B cell (primary cell): ENCODE results near the gene LCN9. TPM values are rescaled to one million over a fixed set of nuclear protein-coding genes. Genes with fewer than 3 reads are reported as not detected.

ENCODE experiments used
- ATAC-seq: fragments of 200-7000 bp; cut with Tn5 transposase; one replicate; pipeline ENCODE4 v1.10.0; 2021; ENCODE audit warnings: low read depth, mild to moderate bottlenecking, moderate number of reproducible peaks, moderate library complexity
- CTCF ChIA-PET: fragments of 350-600 bp; sonication (Branson Sonifier 250); formaldehyde crosslinking; loops from one replicate; lab custom pipeline; 2021; ENCODE audit warnings: antibody characterized with exemption, inconsistent platforms; lab: Charles Lee
- POLR2A ChIA-PET: fragments of 350-600 bp; sonication (Branson Sonifier 250); formaldehyde crosslinking; loops from one replicate; lab custom pipeline; 2021; ENCODE audit warnings: antibody characterized with exemption; lab: Charles Lee
- DNase-seq: peaks from one replicate; pipeline ENCODE4 v3.0.0; 2013
- H2AFZ ChIP-seq: 2 replicates; pipeline ENCODE4 v1.6.1; 2012; ENCODE audit warnings: mild to moderate bottlenecking, low read depth, low read length; ENCODE audit not compliant: insufficient read depth, poor library complexity, severe bottlenecking
- H3K27ac ChIP-seq, 2 donors: 1 replicate in 1 of 2; 2 replicates in 1 of 2; pipeline ENCODE4 v1.5.1; 2012 to 2013; ENCODE audit warnings: low read length in 2 of 2, mild to moderate bottlenecking in 2 of 2, moderate library complexity in 1 of 2
- H3K27me3 ChIP-seq, 4 experiments: fragments of 200-600 bp in 1 of 4; sonication (generic) in 1 of 4; replicated peaks in 1 of 4; 1 replicate in 2 of 4; 2 replicates in 2 of 4; pipeline versions ENCODE4 v1.6.1 to v1.7.0; 2013 to 2016; ENCODE audit warnings: low read length in 3 of 4, mild to moderate bottlenecking in 2 of 4, mixed read lengths in 1 of 4, moderate library complexity in 1 of 4; ENCODE audit not compliant: insufficient read depth in 4 of 4, control insufficient read depth in 3 of 4; ENCODE audit errors: control extremely low read depth in 1 of 4
- H3K36me3 ChIP-seq, 2 experiments: replicated peaks in 1 of 2; 1 replicate in 1 of 2; 2 replicates in 1 of 2; pipeline versions ENCODE4 v1.6.1 to v1.7.1; 2013; ENCODE audit warnings: low read length in 1 of 2; ENCODE audit not compliant: insufficient read depth in 2 of 2, control insufficient read depth in 1 of 2; ENCODE audit errors: control extremely low read depth in 1 of 2, extremely low read depth in 1 of 2
- H3K4me1 ChIP-seq, 2 donors: fragments of 200-600 bp in 1 of 2; sonication (generic) in 1 of 2; 1 replicate in 1 of 2; 2 replicates in 1 of 2; pipeline versions ENCODE4 v1.5.1 to v1.6.1; 2013 to 2017; ENCODE audit warnings: low read length in 2 of 2; ENCODE audit not compliant: control insufficient read depth in 2 of 2, insufficient read depth in 2 of 2
- H3K4me2 ChIP-seq: replicated peaks from 2 replicates; pipeline ENCODE3; 2012; ENCODE audit warnings: mild to moderate bottlenecking, low read depth, low read length; ENCODE audit not compliant: poor library complexity, severe bottlenecking
- H3K4me3 ChIP-seq, 5 experiments: fragments of 200-600 bp in 1 of 5; sonication (generic) in 1 of 5; 1 replicate in 3 of 5; 2 replicates in 2 of 5; pipeline versions ENCODE4 v1.5.1 to v1.7.0; 2011 to 2016; ENCODE audit warnings: low read length in 4 of 5, mild to moderate bottlenecking in 4 of 5, low read depth in 2 of 5, control low read depth in 1 of 5, moderate library complexity in 1 of 5; ENCODE audit not compliant: insufficient read depth in 1 of 5; ENCODE audit errors: control extremely low read depth in 1 of 5, extremely low read depth in 1 of 5
- H3K79me2 ChIP-seq: fragments of 200-600 bp; sonication (generic); one replicate; pipeline ENCODE4 v1.6.0; 2016; ENCODE audit warnings: low read length; ENCODE audit not compliant: control insufficient read depth, insufficient read depth
- H3K9ac ChIP-seq: fragments of 200-600 bp; sonication (generic); 2 replicates; pipeline ENCODE4 v1.6.1; 2017; ENCODE audit warnings: mild to moderate bottlenecking, low read length, moderate library complexity
- H3K9me3 ChIP-seq, 3 donors: one replicate each; pipeline versions ENCODE4 v1.6.1 to v1.7.1; 2013; ENCODE audit warnings: low read length in 2 of 3; ENCODE audit not compliant: control insufficient read depth in 2 of 3, insufficient read depth in 1 of 3; ENCODE audit errors: control extremely low read depth in 1 of 3
- H4K20me1 ChIP-seq: 2 replicates; pipeline ENCODE4 v1.6.0; 2012; ENCODE audit warnings: mild to moderate bottlenecking, low read length; ENCODE audit not compliant: insufficient read depth, control insufficient read depth, poor library complexity, severe bottlenecking
- H3K27ac Mint-ChIP-seq: one replicate; pipeline ENCODE4 v1.8.0; 2021; ENCODE audit warnings: mixed read lengths
- H3K27me3 Mint-ChIP-seq: one replicate; pipeline ENCODE4 v1.8.0; 2021; ENCODE audit warnings: mixed read lengths
- H3K4me1 Mint-ChIP-seq: one replicate; pipeline ENCODE4 v1.8.0; 2021; ENCODE audit warnings: mixed read lengths
- H3K4me3 Mint-ChIP-seq: one replicate; pipeline ENCODE4 v1.8.0; 2021; ENCODE audit warnings: mixed read lengths
- H3K9me3 Mint-ChIP-seq: one replicate; pipeline ENCODE4 v1.8.0; 2022; ENCODE audit warnings: mixed read lengths; ENCODE audit not compliant: insufficient read depth
- EZH2 ChIP-seq: IDR thresholded peaks from 2 replicates; pipeline ENCODE4 v1.6.1; 2012; ENCODE audit warnings: borderline replicate concordance, low read depth, mild to moderate bottlenecking, moderate library complexity, low read length; ENCODE audit not compliant: insufficient read depth, poor library complexity, severe bottlenecking
- WGBS: methylation state at CpG from one replicate; pipeline ENCODE4 v1.1.5; 2013; ENCODE audit warnings: missing lambda C conversion rate; ENCODE audit not compliant: insufficient coverage; 5-methylcytosine and 5-hydroxymethylcytosine counted together
- intact Hi-C: fragments of 100-400 bp; cut with micrococcal nuclease; formaldehyde crosslinking; loops from one replicate; pipeline ENCODE4 v1.10.0; 2022
- polyA plus RNA-seq: library from polyadenylated mRNA; depleted of rRNA; stranded (reverse); fragments of >200 nt; gene quantifications from 2 replicates; pipeline ENCODE4 v1.2.3, GENCODE V29; 2012
- total RNA-seq, 2 donors: library from RNA; stranded (reverse); fragments of 120-200 nt in 1 of 2; gene quantifications; 1 replicate in 1 of 2; 2 replicates in 1 of 2; pipeline versions ENCODE4 v1.2.3 to v1.2.4, GENCODE V29; 2013 to 2022
- TF ChIP-seq, protein P1 (sequence below): fragments of 200-600 bp; IDR thresholded peaks from one replicate; pipeline ENCODE4 v1.8.0; 2022; ENCODE audit warnings: antibody characterized with exemption, mild to moderate bottlenecking

The LCN9 gene
- total and polyA plus RNA-seq, 2 donors (not counting 1 experiment from before 2014, with no cell fraction given), result not detected

GRCh38 chr9:135613946-135614805, 48.9 kb upstream of the LCN9 start:
- Histone ChIP-seq H3K4me2 (no peak overlapping the region), H3K36me3 (no peaks in the 10 kb centered on the region), H3K27me3 (no peaks in the 10 kb centered on the region), H3K4me1 (no peaks in the 10 kb centered on the region), H3K27ac (no peak overlapping the region), H3K79me2 (no peaks in the 10 kb centered on the region), H3K4me3 (no peak overlapping the region), H3K9ac (no peak overlapping the region), H4K20me1 (no peaks in the 10 kb centered on the region), H2AFZ (no peak overlapping the region), H3K9me3 (peaks cover 0 to 4% (median 0%) of the 10 kb centered on the region in 3 donors)
- Mint-ChIP-seq H3K27me3 (peaks cover 3% of the 10 kb centered on the region), H3K27ac (no peak overlapping the region), H3K4me1 (no peaks in the 10 kb centered on the region), H3K4me3 (no peak overlapping the region), H3K9me3 (no peaks in the 10 kb centered on the region)
- TF ChIP-seq, protein P1, sequence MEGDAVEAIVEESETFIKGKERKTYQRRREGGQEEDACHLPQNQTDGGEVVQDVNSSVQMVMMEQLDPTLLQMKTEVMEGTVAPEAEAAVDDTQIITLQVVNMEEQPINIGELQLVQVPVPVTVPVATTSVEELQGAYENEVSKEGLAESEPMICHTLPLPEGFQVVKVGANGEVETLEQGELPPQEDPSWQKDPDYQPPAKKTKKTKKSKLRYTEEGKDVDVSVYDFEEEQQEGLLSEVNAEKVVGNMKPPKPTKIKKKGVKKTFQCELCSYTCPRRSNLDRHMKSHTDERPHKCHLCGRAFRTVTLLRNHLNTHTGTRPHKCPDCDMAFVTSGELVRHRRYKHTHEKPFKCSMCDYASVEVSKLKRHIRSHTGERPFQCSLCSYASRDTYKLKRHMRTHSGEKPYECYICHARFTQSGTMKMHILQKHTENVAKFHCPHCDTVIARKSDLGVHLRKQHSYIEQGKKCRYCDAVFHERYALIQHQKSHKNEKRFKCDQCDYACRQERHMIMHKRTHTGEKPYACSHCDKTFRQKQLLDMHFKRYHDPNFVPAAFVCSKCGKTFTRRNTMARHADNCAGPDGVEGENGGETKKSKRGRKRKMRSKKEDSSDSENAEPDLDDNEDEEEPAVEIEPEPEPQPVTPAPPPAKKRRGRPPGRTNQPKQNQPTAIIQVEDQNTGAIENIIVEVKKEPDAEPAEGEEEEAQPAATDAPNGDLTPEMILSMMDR, result no peak
- TF ChIP-seq EZH2, result no peak
- ATAC-seq (no peak), DNase-seq (no peak)
- CTCF ChIA-PET, result no interaction called here
- 85% methylated on average over 33 of the region's 34 CpGs for WGBS
- intact Hi-C loops, result no loop called here
- POLR2A ChIA-PET, result no interaction called here
